K562 treated with DMSO at 1 percent for 24 hours (cell line): Measurements from ENCODE around the gene KRTAP2-2. TPM values are rescaled to one million over a fixed set of nuclear protein-coding genes. Genes with fewer than 3 reads are reported as not detected.

Source experiments
- total RNA-seq: library from RNA; unstranded; fragments of 300-600 nt; gene quantifications from 2 replicates; pipeline ENCODE4 v1.2.3, GENCODE V29; 2022; ENCODE audit warnings: low read depth; ENCODE audit not compliant: insufficient read depth

The KRTAP2-2 gene
- total RNA-seq: not detected in 2 replicates

DNA sequence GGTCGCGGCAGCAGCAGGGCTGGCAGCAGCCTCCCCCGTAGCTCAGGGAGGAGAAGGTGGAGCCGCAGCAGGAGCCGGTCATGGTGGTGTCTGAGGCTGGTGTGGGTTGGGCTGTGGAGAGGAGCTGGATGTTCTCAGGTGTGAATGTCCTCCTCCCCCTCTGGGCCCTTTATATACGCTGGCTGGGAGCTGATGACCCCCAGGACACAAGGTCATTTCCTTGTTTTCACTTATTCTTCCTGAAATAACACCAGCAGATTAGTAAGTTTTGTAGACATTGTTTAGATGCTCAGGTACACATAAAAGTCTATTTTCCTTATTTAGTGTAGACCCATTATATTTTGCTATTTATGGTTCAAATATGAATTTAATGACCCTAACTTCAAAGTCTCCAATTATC is at the start of gene KRTAP2-2:
Gene KRTAP2-2 (minus strand): TSS at position 101 of the 400 bp plus-strand sequence. CDS start 19 bp downstream, at position 82.

GRCh38 chr17:41101586-41102259 is 46.7 kb upstream of the KRTAP2-2 start, which contains the start of gene KRTAP4-16:
Gene KRTAP4-16 (minus strand): TSS chr17:41102209. CDS start chr17:41102209, 0 bp downstream.

GRCh38 chr17:41098042-41098441 is 43.0 kb upstream of the KRTAP2-2 start, which contains the start of gene KRTAP4-8:
Gene KRTAP4-8 (minus strand): TSS chr17:41098142. CDS start chr17:41098084, 58 bp downstream.

GRCh38 chr17:41084100-41084856 is 29.2 kb upstream of the KRTAP2-2 start, which contains the start of gene KRTAP4-7:
Gene KRTAP4-7 (plus strand): TSS chr17:41084150. CDS start chr17:41084207, 57 bp downstream.

GRCh38 chr17:41065829-41066624 is 11.0 kb upstream of the KRTAP2-2 start, which contains the start of gene KRTAP2-4:
Gene KRTAP2-4 (minus strand): TSS chr17:41065879. CDS start chr17:41065845, 34 bp downstream.

DNA sequence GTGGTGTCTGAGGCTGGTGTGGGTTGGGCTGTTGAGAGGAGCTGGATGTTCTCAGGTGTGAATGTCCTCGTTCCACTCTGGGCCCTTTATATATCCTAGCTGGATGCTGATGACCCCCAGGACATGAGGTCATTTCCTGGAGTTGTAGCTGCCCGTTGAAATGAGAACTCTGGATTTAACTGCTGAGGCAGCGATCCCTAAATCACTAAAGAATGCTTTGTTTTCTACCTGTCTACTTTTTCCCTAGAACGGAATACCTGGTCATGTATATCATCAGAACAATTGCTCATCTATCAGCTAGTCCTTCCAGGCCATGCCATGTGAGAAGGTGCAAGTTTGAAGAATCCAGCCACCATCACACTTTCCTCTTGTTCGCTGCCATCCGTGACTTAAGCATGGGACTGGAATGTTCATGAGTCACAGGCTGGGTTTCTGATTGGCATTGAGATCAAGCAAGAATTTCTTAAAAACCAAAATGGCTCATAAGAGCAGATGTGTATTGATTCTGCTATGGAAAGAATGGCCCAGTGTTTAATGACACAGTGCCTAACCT is 5.1 kb upstream of the KRTAP2-2 start, which contains the start of gene KRTAP2-3:
Gene KRTAP2-3 (minus strand): TSS at position 63 of the 553 bp plus-strand sequence. CDS start 64 bp downstream, outside the sequence.

DNA sequence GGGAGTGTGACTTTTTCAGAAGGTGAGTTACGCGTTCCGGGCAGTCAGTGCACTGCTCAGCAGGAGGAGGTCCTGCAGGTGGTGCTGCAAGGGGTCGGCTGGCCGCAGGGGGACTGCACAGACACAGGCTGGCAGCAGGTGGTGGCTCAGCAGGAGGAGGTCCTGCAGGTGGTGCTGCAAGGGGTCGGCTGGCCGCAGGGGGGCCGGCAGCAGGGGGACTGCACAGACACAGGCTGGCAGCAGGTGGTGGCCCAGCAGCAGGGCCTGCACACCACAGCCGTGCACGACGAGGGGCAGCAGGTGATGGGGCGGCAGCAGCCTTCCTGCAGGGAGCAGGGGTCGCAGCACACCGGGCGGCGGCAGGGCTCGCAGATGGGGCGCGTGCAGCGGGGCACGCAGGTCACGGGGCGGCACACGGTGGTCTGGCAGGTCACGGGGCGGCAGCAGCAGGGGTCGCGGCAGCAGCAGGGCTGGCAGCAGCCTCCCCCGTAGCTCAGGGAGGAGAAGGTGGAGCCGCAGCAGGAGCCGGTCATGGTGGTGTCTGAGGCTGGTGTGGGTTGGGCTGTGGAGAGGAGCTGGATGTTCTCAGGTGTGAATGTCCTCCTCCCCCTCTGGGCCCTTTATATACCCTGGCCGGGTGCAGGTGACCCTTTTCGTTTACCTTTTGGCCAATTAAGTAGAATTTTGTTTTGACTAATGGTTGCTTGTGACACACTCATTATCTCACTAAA is 8.1 kb downstream of the KRTAP2-2 start, which contains the start of gene KRTAP2-1:
Gene KRTAP2-1 (minus strand): TSS at position 582 of the 731 bp plus-strand sequence. CDS start 49 bp downstream, at position 533.

DNA sequence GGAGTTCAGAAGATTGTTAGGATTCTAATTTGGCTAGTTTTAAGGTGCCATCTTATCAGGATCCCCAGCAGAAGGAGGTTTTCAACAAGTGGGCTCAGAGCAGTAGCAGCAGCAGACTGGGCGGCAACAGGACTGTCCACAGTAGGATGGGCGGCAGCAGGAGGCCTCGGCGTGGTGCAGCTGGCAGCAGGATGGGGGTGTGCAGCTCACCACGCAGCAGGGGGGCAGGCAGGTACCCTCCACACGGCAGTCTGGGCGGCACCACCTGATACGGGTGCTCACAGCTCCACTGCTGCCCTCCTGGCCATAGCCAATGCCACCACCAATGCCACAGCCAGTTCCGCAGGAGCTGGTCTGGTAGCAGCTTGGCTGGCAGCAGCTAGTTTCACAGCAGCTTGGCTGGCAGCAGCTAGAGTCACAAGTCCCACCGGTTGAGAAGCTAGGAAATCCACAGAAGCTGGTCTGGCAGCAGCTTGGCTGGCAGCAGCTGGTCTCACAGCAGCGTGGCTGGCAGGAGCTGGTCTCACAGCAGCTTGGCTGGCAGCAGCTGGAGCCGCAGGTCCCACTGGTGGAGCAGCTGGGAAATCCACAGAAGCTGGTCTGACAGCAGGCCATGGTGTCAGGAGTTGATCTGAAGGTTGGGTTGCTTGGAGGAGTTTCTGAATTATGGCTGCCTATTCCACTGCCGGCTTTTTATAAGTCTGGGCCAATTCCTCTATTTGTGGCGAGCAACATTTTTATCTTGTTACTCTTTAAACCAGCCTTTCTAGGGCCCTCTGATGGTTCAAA is 14.1 kb downstream of the KRTAP2-2 start, which contains the start of gene KRTAP1-1:
Gene KRTAP1-1 (minus strand): TSS at position 668 of the 789 bp plus-strand sequence. CDS start 53 bp downstream, at position 615.

DNA sequence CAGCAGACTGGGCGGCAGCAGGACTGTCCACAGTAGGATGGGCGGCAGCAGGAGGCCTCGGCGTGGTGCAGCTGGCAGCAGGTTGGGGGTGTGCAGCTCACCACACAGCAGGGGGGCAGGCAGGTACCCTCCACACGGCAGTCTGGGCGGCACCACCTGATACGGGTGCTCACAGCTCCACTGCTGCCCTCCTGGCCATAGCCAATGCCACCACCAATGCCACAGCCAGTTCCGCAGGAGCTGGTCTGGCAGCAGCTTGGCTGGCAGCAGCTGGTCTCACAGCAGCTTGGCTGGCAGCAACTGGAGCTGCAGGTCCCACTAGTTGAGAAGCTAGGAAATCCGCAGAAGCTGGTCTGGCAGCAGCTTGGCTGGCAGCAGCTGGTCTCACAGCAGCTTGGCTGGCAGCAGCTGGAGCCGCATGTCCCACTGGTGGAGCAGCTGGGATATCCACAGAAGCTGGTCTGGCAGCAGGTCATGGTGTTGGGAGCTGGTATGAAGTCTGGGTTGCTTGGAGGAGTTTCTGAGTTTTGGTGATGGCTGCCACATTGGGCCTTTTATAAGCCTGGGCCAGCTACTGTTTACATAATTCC is 20.6 kb downstream of the KRTAP2-2 start, which contains the start of gene KRTAP1-3:
Gene KRTAP1-3 (minus strand): TSS at position 529 of the 590 bp plus-strand sequence. CDS start 53 bp downstream, at position 476.

DNA sequence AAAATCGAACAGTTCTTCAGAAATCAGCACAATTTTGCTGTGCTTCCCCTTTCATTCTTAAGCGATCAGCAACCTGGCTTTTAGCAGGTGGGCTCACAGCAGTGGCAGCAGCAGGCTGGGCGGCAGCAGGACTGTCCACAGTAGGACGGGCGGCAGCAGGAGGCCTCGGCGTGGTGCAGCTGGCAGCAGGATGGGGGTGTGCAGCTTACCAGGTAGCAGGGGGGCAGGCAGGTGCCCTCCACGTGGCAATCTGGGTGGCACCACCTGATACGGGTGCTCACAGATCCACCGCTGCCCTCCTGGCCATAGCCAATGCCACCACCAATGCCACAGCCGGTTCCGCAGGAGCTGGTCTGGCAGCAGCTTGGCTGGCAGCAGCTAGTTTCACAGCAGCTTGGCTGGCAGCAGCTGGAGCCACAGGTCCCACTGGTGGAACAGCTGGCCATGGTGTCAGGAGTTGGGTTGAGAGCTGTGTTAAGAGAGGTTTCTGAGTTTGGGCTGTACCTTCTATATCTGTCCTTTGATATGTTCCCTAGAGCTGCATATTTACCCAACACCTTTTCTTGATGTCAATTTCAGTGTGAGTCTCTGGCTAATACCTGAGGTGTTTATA is 25.3 kb downstream of the KRTAP2-2 start, which contains the start of gene KRTAP1-4:
Gene KRTAP1-4 (minus strand): TSS at position 563 of the 613 bp plus-strand sequence. CDS start 117 bp downstream, at position 446.

DNA sequence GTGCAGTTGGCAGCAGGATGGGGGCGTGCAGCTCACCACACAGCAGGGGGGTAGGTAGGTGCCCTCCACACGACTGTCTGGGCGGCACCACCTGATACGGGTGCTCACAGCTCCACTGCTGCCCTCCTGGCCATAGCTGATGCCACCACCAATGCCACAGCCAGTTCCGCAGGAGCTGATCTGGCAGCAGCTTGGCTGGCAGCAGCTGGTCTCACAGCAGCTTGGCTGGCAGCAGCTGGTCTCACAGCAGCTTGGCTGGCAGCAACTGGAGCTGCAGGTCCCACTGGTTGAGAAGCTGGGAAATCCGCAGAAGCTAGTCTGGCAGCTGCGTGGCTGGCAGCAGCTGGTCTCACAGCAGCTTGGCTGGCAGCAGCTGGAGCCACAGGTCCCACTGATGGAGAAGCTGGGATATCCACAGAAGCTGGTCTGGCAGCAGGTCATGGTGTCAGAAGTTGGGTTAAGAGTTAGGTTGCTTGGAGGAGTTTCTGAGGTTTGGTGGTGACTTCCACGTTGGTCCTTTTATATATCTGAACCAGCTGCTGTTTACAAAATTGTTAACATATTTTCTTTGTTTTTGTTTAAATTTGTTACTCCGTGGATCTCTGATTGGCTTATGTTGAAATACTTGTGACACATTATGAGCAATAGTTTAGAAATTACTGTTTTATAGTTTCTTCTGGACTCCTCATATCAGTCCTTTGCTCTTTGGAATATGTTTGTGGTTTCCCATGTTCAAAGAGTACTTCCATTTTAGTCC is 28.1 kb downstream of the KRTAP2-2 start, which contains the start of gene KRTAP1-5:
Gene KRTAP1-5 (minus strand): TSS at position 494 of the 757 bp plus-strand sequence. CDS start 53 bp downstream, at position 441.

DNA sequence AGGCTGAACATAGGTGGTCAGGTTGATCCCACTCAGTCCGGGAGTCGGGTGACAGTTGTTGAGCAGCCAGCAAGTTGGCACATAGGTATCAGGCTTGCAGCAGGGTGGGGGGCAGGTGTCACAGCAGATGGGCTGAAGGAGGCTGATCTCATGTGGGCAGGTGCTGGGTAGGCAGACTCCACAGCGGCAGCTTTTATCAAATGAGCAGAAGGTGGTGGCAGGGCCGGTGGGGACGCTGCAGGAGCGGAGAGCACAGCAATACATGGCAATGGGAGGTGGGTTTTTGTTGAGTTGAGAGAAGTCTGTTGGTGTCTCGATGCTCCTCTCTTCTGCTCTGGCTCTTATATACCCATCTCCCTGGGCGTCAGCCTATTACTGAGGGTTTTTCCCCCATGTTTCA is 46.2 kb downstream of the KRTAP2-2 start, which contains the start of gene KRTAP3-1:
Gene KRTAP3-1 (minus strand): TSS at position 318 of the 400 bp plus-strand sequence. CDS start 54 bp downstream, at position 264.

Other genes starting within 250 kb of the KRTAP2-2 start
- 61.4 and 78.5 TPM in 2 replicates for gene KRT10, start 232.6 kb downstream of the KRTAP2-2 start, total RNA-seq
- 6.3 and 7.9 TPM in 2 replicates for gene KRT12, start 188.0 kb downstream of the KRTAP2-2 start, total RNA-seq
- not detected in 2 replicates for gene KRT20, start 170.0 kb downstream of the KRTAP2-2 start, total RNA-seq
- not detected in 2 replicates for gene KRT23, start 117.6 kb downstream of the KRTAP2-2 start, total RNA-seq
- gene KRT39, start 88.3 kb downstream of the KRTAP2-2 start, total RNA-seq: not detected in 2 replicates
- not detected in 2 replicates for gene KRT40, start 70.9 kb downstream of the KRTAP2-2 start, total RNA-seq
- gene KRTAP3-3, start 61.1 kb downstream of the KRTAP2-2 start, total RNA-seq: not detected in 2 replicates
- gene KRTAP3-2, start 55.3 kb downstream of the KRTAP2-2 start, total RNA-seq: not detected in 2 replicates
- gene KRTAP3-1, start 46.1 kb downstream of the KRTAP2-2 start, total RNA-seq: not detected in 2 replicates
- not detected in 2 replicates for gene KRTAP1-5, start 28.0 kb downstream of the KRTAP2-2 start, total RNA-seq
- gene KRTAP1-4, start 25.0 kb downstream of the KRTAP2-2 start, total RNA-seq: not detected in 2 replicates
- not detected in 2 replicates for gene KRTAP1-3, start 20.4 kb downstream of the KRTAP2-2 start, total RNA-seq
- not detected in 2 replicates for gene KRTAP1-1, start 13.8 kb downstream of the KRTAP2-2 start, total RNA-seq
- gene KRTAP2-1, start 7.9 kb downstream of the KRTAP2-2 start, total RNA-seq: not detected in 2 replicates
- not detected in 2 replicates for gene KRTAP2-3, start 4.9 kb upstream of the KRTAP2-2 start, total RNA-seq
- not detected in 2 replicates for gene KRTAP2-4, start 10.6 kb upstream of the KRTAP2-2 start, total RNA-seq
- not detected in 2 replicates for gene KRTAP4-7, start 28.9 kb upstream of the KRTAP2-2 start, total RNA-seq
- not detected in 2 replicates for gene KRTAP4-8, start 42.9 kb upstream of the KRTAP2-2 start, total RNA-seq
- not detected in 2 replicates for gene KRTAP4-16, start 47.0 kb upstream of the KRTAP2-2 start, total RNA-seq
- gene KRTAP4-9, start 50.2 kb upstream of the KRTAP2-2 start, total RNA-seq: not detected in 2 replicates
- not detected in 2 replicates for gene KRTAP4-11, start 63.1 kb upstream of the KRTAP2-2 start, total RNA-seq
- gene KRTAP4-12, start 69.0 kb upstream of the KRTAP2-2 start, total RNA-seq: not detected in 2 replicates
- gene KRTAP4-6, start 85.3 kb upstream of the KRTAP2-2 start, total RNA-seq: not detected in 2 replicates
- gene KRTAP4-5, start 94.6 kb upstream of the KRTAP2-2 start, total RNA-seq: not detected in 2 replicates
- gene KRTAP4-4, start 105.5 kb upstream of the KRTAP2-2 start, total RNA-seq: not detected in 2 replicates
- not detected in 2 replicates for gene KRTAP4-3, start 113.0 kb upstream of the KRTAP2-2 start, total RNA-seq
- not detected in 2 replicates for gene KRTAP4-2, start 123.0 kb upstream of the KRTAP2-2 start, total RNA-seq
- gene KRTAP4-1, start 129.7 kb upstream of the KRTAP2-2 start, total RNA-seq: not detected in 2 replicates
- not detected in 2 replicates for gene KRTAP9-1, start 134.7 kb upstream of the KRTAP2-2 start, total RNA-seq
- not detected in 2 replicates for gene KRTAP9-2, start 171.4 kb upstream of the KRTAP2-2 start, total RNA-seq
- gene KRTAP9-3, start 177.2 kb upstream of the KRTAP2-2 start, total RNA-seq: not detected in 2 replicates
- not detected in 2 replicates for gene KRTAP9-8, start 182.8 kb upstream of the KRTAP2-2 start, total RNA-seq
- gene KRTAP9-4, start 194.5 kb upstream of the KRTAP2-2 start, total RNA-seq: not detected in 2 replicates
- not detected in 2 replicates for gene KRTAP9-9, start 200.2 kb upstream of the KRTAP2-2 start, total RNA-seq
- not detected in 2 replicates for gene KRTAP9-6, start 210.1 kb upstream of the KRTAP2-2 start, total RNA-seq
- gene KRTAP9-7, start 220.5 kb upstream of the KRTAP2-2 start, total RNA-seq: not detected in 2 replicates
- not detected in 2 replicates for gene KRTAP29-1, start 247.6 kb upstream of the KRTAP2-2 start, total RNA-seq